ENCODE results near the gene ZCCHC7.
"Not testable (repeated sequence)": the region's sequence is repeated elsewhere in the genome, so short reads cannot be mapped to it uniquely, and the experiment has no call there.

Gene ZCCHC7

DNA sequence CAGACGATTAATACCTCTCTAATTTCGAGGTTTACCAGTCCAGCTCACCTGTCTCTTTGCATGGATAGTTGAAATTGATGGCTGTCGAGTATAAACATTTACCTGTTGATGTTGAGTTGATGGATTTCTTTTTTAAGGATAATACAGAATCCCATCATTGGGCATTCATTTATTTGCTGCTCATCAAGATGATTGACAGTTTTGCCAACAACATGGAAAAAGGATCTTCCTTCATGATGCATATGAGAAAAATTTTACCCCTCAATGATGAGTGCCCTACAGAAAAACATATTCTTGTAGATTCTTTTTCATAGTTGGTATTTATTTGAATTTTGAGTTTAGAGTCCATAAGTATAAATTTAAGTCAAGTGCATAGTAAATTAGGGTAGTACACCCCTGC lies 59.2 kb downstream of the ZCCHC7 start:
- DNase-seq, result no peak

DNA sequence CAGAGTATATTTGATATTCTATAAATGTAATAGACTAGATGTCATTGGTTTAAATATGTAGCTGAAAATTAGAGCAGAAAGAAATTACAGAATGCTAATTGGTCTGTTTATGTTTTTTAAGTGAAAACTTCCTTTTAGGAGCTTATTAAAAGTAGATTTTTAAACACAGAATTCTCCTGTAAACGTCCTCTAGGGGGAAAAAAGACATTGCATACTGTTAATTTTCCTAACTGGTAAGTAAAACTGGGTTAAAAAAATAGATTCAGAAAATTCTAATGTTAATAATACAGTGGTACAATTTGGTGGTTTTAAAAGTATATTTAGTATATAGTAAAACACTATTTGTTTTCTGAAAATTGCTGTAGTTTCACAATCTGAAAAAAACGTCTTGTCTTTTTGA lies 59.8 kb downstream of the ZCCHC7 start:
- no peak for DNase-seq

- no peak for DNase-seq
These were observed 62.3 kb downstream of the ZCCHC7 start for GRCh38 chr9:37182718-37183117.

GRCh38 chr9:37184905-37185867 lies 64.8 kb downstream of the ZCCHC7 start:
- no peak for DNase-seq

DNA sequence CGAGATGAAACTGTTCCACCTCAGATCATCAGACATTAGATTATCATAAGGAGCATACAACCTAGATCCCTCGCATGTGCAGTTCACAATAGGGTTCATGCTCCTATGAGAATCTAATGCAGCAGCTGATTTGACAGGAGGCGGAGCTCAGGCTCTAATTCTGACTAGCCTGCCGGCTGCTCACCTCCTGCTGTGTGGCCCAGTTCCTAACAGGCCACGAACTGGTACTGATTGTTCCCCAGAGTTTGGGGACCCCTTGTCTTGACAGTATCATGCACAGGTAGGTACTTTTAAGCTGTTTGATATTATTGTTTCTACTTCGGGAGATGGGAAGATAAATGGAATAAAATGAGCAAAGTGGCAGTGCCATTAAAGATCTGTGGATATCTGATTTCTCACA lies 66.9 kb downstream of the ZCCHC7 start:
- no peak for DNase-seq

GRCh38 chr9:37187713-37188439 lies 67.5 kb downstream of the ZCCHC7 start:
- no peak for DNase-seq

- not testable (repeated sequence) for DNase-seq
These were observed 70.4 kb downstream of the ZCCHC7 start for GRCh38 chr9:37190739-37191138.

GRCh38 chr9:37191403-37192089 lies 71.2 kb downstream of the ZCCHC7 start:
- no peak for DNase-seq

GRCh38 chr9:37192803-37193202 lies 72.4 kb downstream of the ZCCHC7 start:
- DNase-seq, result no peak

GRCh38 chr9:37197158-37198038 lies 77.0 kb downstream of the ZCCHC7 start:
- peak; percentile 37 for DNase-seq

- DNase-seq, result no peak
These were observed 77.8 kb downstream of the ZCCHC7 start for GRCh38 chr9:37198039-37198729.

DNA sequence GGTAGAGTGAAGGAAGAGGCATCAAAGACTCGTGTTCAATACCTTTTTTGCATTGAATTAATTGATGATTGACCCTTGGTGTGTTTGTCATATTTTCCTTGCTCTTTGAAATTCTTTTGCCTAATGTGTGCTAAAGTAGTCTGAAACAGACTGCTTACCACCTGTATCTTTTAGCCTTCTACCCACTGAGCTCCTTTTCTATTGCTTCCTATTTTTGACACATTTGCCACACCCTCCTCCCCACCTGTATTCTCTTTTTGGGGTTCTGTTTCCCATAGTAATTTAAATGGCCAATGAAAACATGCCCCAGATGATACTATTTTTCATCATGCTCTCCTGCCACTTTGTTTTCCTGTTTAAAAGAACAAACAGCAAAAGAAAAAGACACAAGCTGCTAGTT lies 78.5 kb downstream of the ZCCHC7 start:
- no peak for DNase-seq

DNA sequence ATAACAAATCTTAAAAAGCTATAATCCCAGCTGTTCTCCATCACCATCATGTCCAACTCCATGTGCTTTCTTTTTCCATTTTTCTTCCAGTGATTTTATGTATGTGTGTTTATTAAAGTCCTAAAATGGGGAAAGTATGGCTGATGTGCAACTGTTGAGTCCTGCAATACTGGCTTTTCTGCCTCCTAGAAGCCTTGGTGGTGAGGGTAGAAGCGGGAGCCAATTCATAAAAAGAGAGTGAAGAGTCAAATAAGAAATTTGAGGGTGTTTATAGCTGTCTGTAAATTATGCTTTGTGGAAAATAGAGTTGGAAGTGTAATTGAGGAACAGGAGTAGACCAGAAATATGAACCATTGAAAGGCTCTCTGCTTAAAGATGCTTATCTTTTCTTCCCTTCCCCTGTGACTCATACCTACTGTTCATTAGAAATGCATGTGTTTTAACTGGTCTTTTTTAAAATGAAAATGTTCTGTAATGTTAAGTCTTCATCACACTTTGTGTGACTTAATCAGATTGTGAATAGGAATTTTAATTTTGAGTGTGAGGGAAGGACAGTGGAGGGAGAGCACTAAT lies 80.1 kb downstream of the ZCCHC7 start:
- peak; percentile 8 for DNase-seq

DNA sequence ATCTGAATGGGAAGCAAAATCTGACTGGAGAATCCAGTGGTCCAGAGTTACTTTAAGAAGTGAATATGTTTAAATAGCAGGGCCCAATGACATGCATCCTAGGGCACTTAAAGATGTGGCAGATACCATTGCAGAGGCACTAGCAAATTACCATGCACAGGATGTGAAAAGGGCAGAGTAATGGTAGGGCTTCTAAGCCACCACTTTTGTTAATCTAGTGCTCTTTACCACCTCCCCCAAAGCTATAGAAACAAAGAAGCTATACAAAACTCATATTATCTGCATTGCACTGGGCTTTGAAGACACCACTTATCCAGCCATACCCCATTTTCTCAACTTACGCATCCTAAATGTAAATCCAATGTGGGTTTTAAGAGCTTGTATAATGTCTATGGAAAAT lies 81.2 kb downstream of the ZCCHC7 start:
- DNase-seq, result peak; percentile 26

DNA sequence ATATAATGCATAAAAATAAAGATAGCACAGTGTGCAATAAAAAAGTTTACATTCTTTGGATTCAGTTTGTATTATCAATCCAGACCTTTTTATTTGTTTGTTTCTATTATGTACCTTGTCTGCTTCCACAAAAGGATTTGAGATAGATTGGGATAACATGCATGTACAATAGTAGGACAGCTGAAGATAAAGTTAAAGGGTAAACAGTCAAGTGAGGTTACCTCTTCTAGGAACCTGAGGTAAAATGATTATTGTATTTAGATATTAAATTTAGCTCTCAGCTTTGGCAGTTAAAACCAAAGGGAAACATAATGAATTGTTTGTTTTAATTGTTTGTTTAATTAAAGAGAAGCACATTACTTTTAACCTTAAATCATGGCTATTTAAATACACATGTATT lies 81.7 kb downstream of the ZCCHC7 start:
- no peak for DNase-seq

- DNase-seq, result not testable (repeated sequence)
These were observed 83.1 kb downstream of the ZCCHC7 start for GRCh38 chr9:37203456-37203855.

GRCh38 chr9:37206121-37206620 lies 85.8 kb downstream of the ZCCHC7 start:
- DNase-seq, result no peak

- DNase-seq, result peak; percentile 38
These were observed 89.3 kb downstream of the ZCCHC7 start for GRCh38 chr9:37209431-37210386.

DNA sequence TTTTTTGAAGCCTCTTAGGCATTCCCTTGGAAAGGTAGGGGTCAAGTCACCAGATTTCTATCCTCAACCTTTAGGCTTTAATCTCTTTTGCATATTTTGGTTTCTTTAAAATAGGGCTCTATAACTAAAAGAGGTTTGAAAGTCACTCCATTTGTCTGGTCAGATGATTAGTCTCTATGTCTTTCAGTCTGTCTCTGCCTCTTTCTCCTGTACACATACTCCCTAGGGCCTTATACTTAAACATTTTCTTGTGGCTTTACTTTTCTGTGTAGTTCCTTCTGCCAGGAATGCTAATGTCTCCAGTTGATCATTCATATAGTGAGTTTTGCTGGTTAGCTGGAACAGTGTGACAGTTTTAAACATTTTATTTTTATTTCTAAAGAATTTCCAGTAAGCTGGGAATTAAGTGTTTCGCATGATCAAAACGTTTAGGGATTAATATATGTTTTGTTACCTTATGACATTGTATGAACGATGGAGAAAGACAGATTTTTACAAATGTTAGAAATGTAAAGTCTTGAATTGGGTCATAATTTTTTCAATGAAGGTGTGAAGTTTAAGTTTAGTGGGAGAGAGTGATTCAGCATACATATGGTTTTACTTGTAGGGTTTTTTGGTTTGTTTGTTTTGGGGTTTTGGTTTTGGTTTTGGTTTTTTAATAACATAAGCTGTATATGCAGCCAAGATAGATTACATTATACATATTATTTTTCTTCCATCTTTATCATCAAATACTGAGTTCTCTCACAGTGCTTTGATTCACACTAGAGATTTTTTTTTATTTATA lies 90.6 kb downstream of the ZCCHC7 start:
- DNase-seq, result no peak

Data from NCI-H69 (cell line).